BE2C (cell line): ENCODE measurements around the gene EFCAB8.

Source experiments
- DNase-seq: peaks from one replicate; pipeline ENCODE4 v3.0.0-alpha.2; 2020
- H3K27me3 ChIP-seq: fragments of 250-450 bp; sonication (Bioruptor Pico); 2 replicates; pipeline ENCODE4 v1.5.1; 2020; ENCODE audit warnings: mild to moderate bottlenecking
- H3K36me3 ChIP-seq: fragments of 250-450 bp; sonication (Bioruptor Pico); 2 replicates; pipeline ENCODE4 v1.5.1; 2020; ENCODE audit warnings: mild to moderate bottlenecking
- H3K4me1 ChIP-seq: fragments of 250-450 bp; sonication (Bioruptor Pico); 2 replicates; pipeline ENCODE4 v1.5.1; 2020
- H3K4me3 ChIP-seq: 2 replicates; pipeline ENCODE4 v1.5.1; 2011; ENCODE audit warnings: low read depth, low read length
- H3K9me3 ChIP-seq: fragments of 250-450 bp; sonication (Bioruptor Pico); 2 replicates; pipeline ENCODE4 v1.5.1; 2020
- CTCF ChIP-seq: IDR thresholded peaks from 2 replicates; pipeline ENCODE4 v1.5.1; 2012; ENCODE audit warnings: mild to moderate bottlenecking, low read depth, low read length

The EFCAB8 gene

GRCh38 chr20:32920530-32921298, 62.0 kb downstream of the EFCAB8 start:
- DNase-seq = no peak
- no peak for TF ChIP-seq CTCF
- Histone ChIP-seq H3K9me3 (0 out of 2 replicates have a peak, but pooled peaks cover under 1% of the 10 kb centered on the region), H3K4me1 (no peaks in the 10 kb centered on the region), H3K4me3 (no peak overlapping the region), H3K36me3 (no peaks in the 10 kb centered on the region), H3K27me3 (peaks cover 12% of the 10 kb centered on the region; the same call in 1 of the 2 replicates)

- no peak for TF ChIP-seq CTCF
- H3K4me3 ChIP-seq = no peak overlapping the region
- H3K36me3 ChIP-seq = no peaks in the 10 kb centered on the region
- H3K4me1 ChIP-seq = no peaks in the 10 kb centered on the region
- no peaks in the 10 kb centered on the region for H3K9me3 ChIP-seq
- H3K27me3 ChIP-seq = peaks cover 12% of the 10 kb centered on the region; the same call in 1 of the 2 replicates
- no peak for DNase-seq
Measured at GRCh38 chr20:32922466-32922865, 63.7 kb downstream of the EFCAB8 start.

GRCh38 chr20:32924781-32925180, 66.1 kb downstream of the EFCAB8 start:
- Histone ChIP-seq H3K36me3 (no peaks in the 10 kb centered on the region), H3K4me1 (no peaks in the 10 kb centered on the region), H3K4me3 (no peak overlapping the region), H3K9me3 (no peaks in the 10 kb centered on the region), H3K27me3 (peaks cover 2% of the 10 kb centered on the region; the same call in 1 of the 2 replicates)
- no peak for TF ChIP-seq CTCF
- no peak for DNase-seq

GRCh38 chr20:32925481-32926196, 66.9 kb downstream of the EFCAB8 start:
- TF ChIP-seq CTCF = no peak
- no peaks in the 10 kb centered on the region for H3K36me3 ChIP-seq
- no peaks in the 10 kb centered on the region for H3K4me1 ChIP-seq
- H3K9me3 ChIP-seq = no peaks in the 10 kb centered on the region
- H3K4me3 ChIP-seq = no peak overlapping the region
- H3K27me3 ChIP-seq = peaks cover 2% of the 10 kb centered on the region; the same call in 1 of the 2 replicates
- DNase-seq = no peak

- H3K4me3 ChIP-seq = no peak overlapping the region
- H3K4me1 ChIP-seq = no peaks in the 10 kb centered on the region
- no peak for DNase-seq
- no peaks in the 10 kb centered on the region for H3K36me3 ChIP-seq
- TF ChIP-seq CTCF = no peak
- peaks cover 3% of the 10 kb centered on the region; the same call in 1 of the 2 replicates for H3K27me3 ChIP-seq
- H3K9me3 ChIP-seq = no peaks in the 10 kb centered on the region
Measured at GRCh38 chr20:32929162-32929561, 70.4 kb downstream of the EFCAB8 start.

GRCh38 chr20:32930181-32930580, 71.5 kb downstream of the EFCAB8 start:
- Histone ChIP-seq H3K36me3 (no peaks in the 10 kb centered on the region), H3K4me1 (no peaks in the 10 kb centered on the region), H3K27me3 (peaks cover 3% of the 10 kb centered on the region; the same call in 1 of the 2 replicates), H3K9me3 (no peaks in the 10 kb centered on the region), H3K4me3 (no peak overlapping the region)
- TF ChIP-seq CTCF = no peak
- DNase-seq = no peak
